Measurements from ENCODE around the gene MORC1.
A peak's percentile ranks its signal among the peaks of the same experiment; 100 is the strongest.

The MORC1 gene

GRCh38 chr3:108946292-108947285, 171.3 kb downstream of the MORC1 start:
- no peak for DNase-seq (ENCODE audit: low read depth)

DNA sequence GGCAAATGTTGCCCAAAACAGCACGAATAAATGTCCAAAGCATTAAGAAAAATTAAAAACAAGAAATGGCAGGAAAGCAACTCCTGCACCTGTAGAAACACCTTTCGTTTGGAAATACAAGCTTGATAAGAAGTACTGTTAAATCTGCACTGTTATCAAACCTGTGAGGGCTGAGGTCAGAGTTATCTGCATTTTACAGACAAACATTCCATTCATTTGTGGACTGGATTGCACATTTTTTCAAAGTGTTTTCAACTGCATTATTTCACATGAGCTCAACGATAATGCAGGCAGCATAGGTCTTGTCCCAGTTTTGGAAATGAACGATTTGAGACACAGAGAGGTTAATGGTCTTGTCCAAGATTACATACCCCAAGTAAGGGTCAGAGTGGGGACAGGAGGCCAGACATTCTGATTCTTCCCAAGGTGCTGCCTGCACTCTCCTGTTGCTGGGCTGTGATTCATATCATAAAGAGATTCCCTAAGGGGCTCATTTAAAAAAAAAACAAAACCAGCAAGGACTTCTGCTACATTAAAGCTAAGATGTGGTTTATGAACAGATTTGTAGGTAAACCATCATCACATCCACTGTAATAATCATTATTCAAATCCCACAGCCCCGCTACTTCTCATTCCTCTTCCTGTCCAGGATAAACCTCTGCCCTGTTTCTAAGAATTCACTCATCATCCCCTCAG, 177.2 kb downstream of the MORC1 start:
- no peak for DNase-seq (ENCODE audit: low read depth)

DNA sequence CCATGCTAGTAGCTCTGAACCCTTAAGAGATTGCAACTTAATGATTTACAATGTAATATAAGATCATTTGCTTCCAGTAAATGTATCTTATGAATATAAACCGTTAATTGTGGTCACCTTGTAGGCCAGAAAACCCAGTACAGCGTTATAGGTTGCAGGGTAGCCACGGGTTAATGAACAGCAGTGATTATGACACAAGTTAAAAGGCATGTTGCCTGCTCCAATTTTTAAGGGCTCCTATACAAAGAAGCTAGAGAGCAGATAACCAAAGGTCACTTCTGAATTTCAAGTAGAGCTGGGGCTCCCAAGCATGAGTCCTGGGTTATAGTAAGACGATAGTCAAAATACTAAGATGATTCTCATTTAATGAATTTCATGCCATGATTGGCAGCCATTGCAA, 177.8 kb downstream of the MORC1 start:
- DNase-seq (ENCODE audit: low read depth), result no peak

DNA sequence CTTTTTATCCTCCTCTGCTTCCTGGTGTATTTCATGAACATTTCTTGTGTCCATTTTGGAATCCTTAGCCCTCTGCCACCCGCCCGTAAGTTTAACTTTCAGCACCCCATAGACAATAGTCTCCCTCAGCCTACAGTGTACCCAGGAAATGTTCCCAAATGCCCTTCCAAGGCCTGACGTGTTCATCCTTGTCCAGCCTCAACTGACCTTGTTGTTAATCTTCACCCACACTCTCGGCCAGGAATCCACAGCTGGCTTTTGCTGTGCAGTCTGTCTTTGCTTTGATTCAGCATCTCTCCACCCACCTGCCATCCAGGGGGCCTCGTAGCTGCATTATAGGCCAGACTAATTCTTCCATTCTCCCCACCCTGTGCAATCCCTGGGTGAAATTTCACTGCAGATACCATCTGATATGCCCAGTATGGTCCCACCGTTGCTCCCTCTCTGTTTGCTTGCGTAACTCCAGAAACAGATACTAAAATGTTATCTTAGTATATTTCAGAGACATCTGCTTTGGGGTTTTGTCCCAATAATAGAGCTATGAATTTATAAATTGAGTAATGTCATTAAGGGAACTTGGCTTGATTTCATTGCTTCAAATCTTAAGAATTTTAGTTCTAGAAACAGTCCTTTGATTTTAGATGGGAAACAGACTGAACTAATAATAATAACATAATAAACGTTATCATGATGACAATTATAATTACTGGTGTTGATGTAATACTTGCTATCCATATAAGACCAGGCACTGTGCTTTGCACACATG, 180.8 kb downstream of the MORC1 start:
- DNase-seq (ENCODE audit: low read depth), result no peak

GRCh38 chr3:108931035-108931434, 186.9 kb downstream of the MORC1 start:
- no peak for DNase-seq (ENCODE audit: low read depth)

DNA sequence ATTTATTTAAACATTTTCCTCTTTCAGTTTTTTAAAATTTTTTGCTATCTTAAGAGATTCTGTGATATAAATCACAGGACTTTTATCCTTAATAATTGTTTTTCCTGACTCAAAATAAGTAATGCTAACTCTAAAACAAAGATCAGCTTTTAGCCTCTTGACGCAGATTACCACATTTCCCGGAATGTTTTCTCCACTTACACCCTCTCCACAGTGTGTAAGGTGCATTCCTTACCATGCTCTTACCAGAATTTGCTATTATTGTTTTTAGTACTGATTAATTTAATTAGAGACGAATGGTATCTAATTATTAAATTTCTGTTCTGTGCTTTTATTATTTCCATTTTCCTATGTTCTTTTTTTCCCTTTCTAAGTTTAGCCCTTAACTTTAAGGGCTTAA, 199.1 kb downstream of the MORC1 start:
- no peak for DNase-seq (ENCODE audit: low read depth)

GRCh38 chr3:108914774-108915641, 202.9 kb downstream of the MORC1 start:
- DNase-seq (ENCODE audit: low read depth), result peak; percentile 22

GRCh38 chr3:108909799-108910198, 208.1 kb downstream of the MORC1 start:
- no peak for DNase-seq (ENCODE audit: low read depth)

Measured in stimulated activated CD8-positive, alpha-beta memory T cell treated with anti-CD3 and anti-CD28 coated beads, Interleukin-15, amount 100 ng/mL, for 1 hour (primary cell).